ENCODE data around the gene TMC7. TPM values are rescaled to one million over a fixed set of nuclear protein-coding genes. Genes with fewer than 3 reads are reported as not detected.

Gene TMC7
- total RNA-seq, 4 donors from 2014 or later = 0.11 to 0.94 (median 0.50) TPM; not detected in 1

DNA sequence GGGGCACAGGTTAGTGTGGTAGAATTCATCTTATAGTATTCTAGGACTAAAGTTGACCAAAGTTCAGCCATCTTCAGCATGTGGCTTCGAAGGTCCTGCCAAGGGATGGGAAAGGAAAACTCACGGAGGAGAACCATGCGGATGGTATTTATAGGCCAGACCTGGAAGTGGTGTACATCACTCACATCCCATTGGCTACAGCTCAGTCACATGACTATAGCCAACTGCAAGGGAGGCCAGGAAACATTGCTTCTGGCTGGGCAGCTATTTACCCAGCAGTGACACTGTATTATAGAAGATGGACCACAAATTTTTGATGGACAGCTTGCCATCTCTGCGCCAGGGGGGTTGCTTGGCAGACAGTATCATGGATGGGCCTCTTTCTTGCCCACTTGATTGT, 48.0 kb downstream of the TMC7 start:
- TF ChIP-seq, protein P1, sequence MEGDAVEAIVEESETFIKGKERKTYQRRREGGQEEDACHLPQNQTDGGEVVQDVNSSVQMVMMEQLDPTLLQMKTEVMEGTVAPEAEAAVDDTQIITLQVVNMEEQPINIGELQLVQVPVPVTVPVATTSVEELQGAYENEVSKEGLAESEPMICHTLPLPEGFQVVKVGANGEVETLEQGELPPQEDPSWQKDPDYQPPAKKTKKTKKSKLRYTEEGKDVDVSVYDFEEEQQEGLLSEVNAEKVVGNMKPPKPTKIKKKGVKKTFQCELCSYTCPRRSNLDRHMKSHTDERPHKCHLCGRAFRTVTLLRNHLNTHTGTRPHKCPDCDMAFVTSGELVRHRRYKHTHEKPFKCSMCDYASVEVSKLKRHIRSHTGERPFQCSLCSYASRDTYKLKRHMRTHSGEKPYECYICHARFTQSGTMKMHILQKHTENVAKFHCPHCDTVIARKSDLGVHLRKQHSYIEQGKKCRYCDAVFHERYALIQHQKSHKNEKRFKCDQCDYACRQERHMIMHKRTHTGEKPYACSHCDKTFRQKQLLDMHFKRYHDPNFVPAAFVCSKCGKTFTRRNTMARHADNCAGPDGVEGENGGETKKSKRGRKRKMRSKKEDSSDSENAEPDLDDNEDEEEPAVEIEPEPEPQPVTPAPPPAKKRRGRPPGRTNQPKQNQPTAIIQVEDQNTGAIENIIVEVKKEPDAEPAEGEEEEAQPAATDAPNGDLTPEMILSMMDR (IDR thresholded peaks at IDR 0.05) = no peak
- no peak for TF ChIP-seq POLR2A (IDR thresholded peaks at IDR 0.05)
- WGBS, 2 donors = 73% methylated on average over 4 of the region's 4 CpGs
- Histone ChIP-seq H3K4me3 (replicated peaks in 1 of 3) (no peak overlapping the region), H3K27me3 (no peaks in the 10 kb centered on the region), H3K4me1 (no peaks in the 10 kb centered on the region), H3K27ac (no peak overlapping the region), H3K9me3 (no peaks in the 10 kb centered on the region), H3K36me3 (no peaks in the 10 kb centered on the region)
- DNase-seq = no peak
- intact Hi-C loops (cut with DNase I) = no loop called here

DNA sequence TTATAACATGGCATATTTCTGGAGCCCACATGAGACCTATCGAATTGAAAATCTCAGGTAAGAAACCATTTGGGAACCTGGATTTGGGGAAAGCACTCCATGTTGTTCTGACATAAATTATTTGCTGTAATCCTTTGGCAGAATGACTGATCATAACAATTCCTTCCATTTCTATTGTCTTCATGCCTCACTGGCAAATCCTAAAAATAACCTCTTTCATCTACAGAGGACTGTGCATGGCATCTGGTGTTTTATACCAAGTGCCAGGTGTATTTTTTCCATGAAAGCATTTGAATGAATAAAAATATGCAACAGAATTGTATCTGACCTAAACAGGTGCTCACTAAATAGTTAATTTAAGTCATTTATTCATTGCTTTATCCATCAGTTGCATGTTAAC, 50.0 kb downstream of the TMC7 start:
- Histone ChIP-seq H3K36me3 (no peaks in the 10 kb centered on the region), H3K27ac (no peak overlapping the region), H3K9me3 (no peaks in the 10 kb centered on the region), H3K27me3 (no peaks in the 10 kb centered on the region), H3K4me3 (replicated peaks in 1 of 3) (no peak overlapping the region), H3K4me1 (no peaks in the 10 kb centered on the region)
- 88 to 90% methylated on average over 1 of the region's 1 CpG for WGBS, 2 donors
- no peak for DNase-seq
- TF ChIP-seq, protein P1 (IDR thresholded peaks at IDR 0.05) = no peak
- no peak for TF ChIP-seq POLR2A (IDR thresholded peaks at IDR 0.05)
- intact Hi-C loops (cut with DNase I) = no loop called here

- DNase-seq = no peak
- Histone ChIP-seq H3K27ac (no peak overlapping the region), H3K36me3 (no peaks in the 10 kb centered on the region), H3K27me3 (no peaks in the 10 kb centered on the region), H3K9me3 (no peaks in the 10 kb centered on the region), H3K4me3 (replicated peaks in 1 of 3) (no peak overlapping the region), H3K4me1 (no peaks in the 10 kb centered on the region)
- WGBS, 2 donors = 95 to 100% methylated on average over 2 of the region's 2 CpGs
- no peak for TF ChIP-seq POLR2A (IDR thresholded peaks at IDR 0.05)
- TF ChIP-seq, protein P1 (IDR thresholded peaks at IDR 0.05) = no peak
- intact Hi-C loops (cut with DNase I) = no loop called here
These were observed 56.7 kb downstream of the TMC7 start for GRCh38 chr16:19040400-19040799.

DNA sequence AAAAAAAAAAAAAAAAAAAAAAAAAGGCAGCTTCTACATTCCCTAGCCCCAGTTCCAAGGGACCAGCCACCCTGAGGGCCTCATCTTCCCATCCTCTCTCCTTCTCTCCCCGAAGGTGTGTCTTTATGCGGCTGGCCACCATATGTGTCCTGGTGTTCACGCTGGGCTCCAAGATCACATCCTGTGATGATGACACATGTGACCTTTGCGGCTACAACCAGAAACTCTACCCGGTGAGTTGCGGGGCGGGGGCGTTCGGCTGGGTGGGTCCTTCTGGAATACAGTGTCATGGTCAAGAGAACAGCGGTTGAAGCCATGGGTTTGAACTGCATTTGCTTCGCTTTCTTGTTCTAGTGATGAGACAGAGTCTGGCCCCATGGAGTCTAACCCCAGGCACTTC, 61.0 kb downstream of the TMC7 start:
- DNase-seq = no peak
- Histone ChIP-seq H3K9me3 (no peaks in the 10 kb centered on the region), H3K4me1 (no peaks in the 10 kb centered on the region), H3K27me3 (no peaks in the 10 kb centered on the region), H3K36me3 (no peaks in the 10 kb centered on the region), H3K27ac (no peak overlapping the region), H3K4me3 (replicated peaks in 1 of 3) (no peak overlapping the region)
- TF ChIP-seq POLR2A (IDR thresholded peaks at IDR 0.05) = no peak
- TF ChIP-seq, protein P1 (IDR thresholded peaks at IDR 0.05) = no peak
- WGBS, 2 donors = 93 to 95% methylated on average over 11 of the region's 11 CpGs
- intact Hi-C loops (cut with DNase I) = no loop called here

DNA sequence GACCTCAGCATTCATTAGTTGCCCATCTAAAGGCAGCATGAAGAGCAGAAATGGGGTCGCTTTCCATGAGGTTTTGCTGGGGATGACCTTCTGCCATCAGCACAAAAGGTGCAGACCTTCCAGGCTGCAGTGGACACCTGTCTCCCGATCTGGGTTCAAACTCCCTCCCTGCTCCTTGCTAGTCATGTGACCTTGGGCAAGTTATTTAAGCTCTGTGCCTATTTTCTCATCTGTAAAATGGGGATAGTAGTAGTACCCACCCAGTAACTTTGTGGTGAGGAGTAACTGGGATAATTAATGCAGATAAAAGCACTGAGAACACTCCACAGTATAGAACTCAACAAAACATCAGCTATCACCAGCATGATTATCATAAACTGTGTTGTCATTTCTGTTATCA, 62.3 kb downstream of the TMC7 start:
- Histone ChIP-seq H3K9me3 (no peaks in the 10 kb centered on the region), H3K4me1 (no peaks in the 10 kb centered on the region), H3K27me3 (no peaks in the 10 kb centered on the region), H3K36me3 (no peaks in the 10 kb centered on the region), H3K27ac (no peak overlapping the region), H3K4me3 (replicated peaks in 1 of 3) (no peak overlapping the region)
- 94 to 95% methylated on average over 2 of the region's 2 CpGs for WGBS, 2 donors
- TF ChIP-seq, protein P1 (IDR thresholded peaks at IDR 0.05) = no peak
- TF ChIP-seq POLR2A (IDR thresholded peaks at IDR 0.05) = no peak
- intact Hi-C loops (cut with DNase I) = no loop called here
- no peak for DNase-seq
